SK-N-SH (cell line): ENCODE data around the gene IL4R. TPM values are rescaled to one million over a fixed set of nuclear protein-coding genes. Genes with fewer than 3 reads are reported as not detected.

Source experiments
- CTCF ChIA-PET: fragments of 300-600, 350-600 bp; formaldehyde crosslinking; extraction: SDS; loops from one replicate; lab custom pipeline; 2021; lab: Yijun Ruan, JAX
- POLR2A ChIA-PET: fragments of 350-600 bp; sonication (Branson Sonifier 250); formaldehyde crosslinking; extraction: SDS; loops from one replicate; lab custom pipeline; 2020; ENCODE audit warnings: antibody characterized with exemption, inconsistent platforms; lab: Yijun Ruan, JAX
- DNase-seq: peaks from one replicate; pipeline ENCODE4 v3.0.0; 2012
- H2AFZ ChIP-seq: fragments of 200-600 bp; sonication (generic); 2 replicates; pipeline ENCODE4 v1.8.1; 2016; ENCODE audit warnings: antibody characterized with exemption, mild to moderate bottlenecking, low read depth
- H3F3A ChIP-seq: fragments of 200-600 bp; sonication (generic); replicated peaks from 2 replicates; pipeline ENCODE3; 2016; ENCODE audit warnings: antibody characterized with exemption, mild to moderate bottlenecking; ENCODE audit not compliant: insufficient read depth
- H3K27ac ChIP-seq, 2 experiments: fragments of 200-500 bp in 1 of 2; fragments of 200-600 bp in 1 of 2; sonication (Bioruptor generic) in 1 of 2; sonication (generic), shearing (Covaris generic) in 1 of 2; 2 replicates each; pipeline versions ENCODE4 v1.5.1 to v1.6.1; 2014 to 2016; ENCODE audit warnings: low read depth in 2 of 2, inconsistent platforms in 1 of 2, low read length in 1 of 2, mild to moderate bottlenecking in 1 of 2, mixed read lengths in 1 of 2
- H3K27me3 ChIP-seq: fragments of 200-600 bp; sonication (generic), shearing (Covaris generic); 2 replicates; pipeline ENCODE4 v1.6.1; 2016; ENCODE audit warnings: mixed run types; ENCODE audit not compliant: insufficient read depth
- H3K36me3 ChIP-seq, 2 experiments: fragments of 200-500 bp in 1 of 2; fragments of 200-600 bp in 1 of 2; sonication (Bioruptor generic) in 1 of 2; sonication (generic) in 1 of 2; replicated peaks in 1 of 2; 2 replicates each; pipeline versions ENCODE3 to v1.5.1; 2014 to 2016; ENCODE audit warnings: low read length in 1 of 2, mild to moderate bottlenecking in 1 of 2; ENCODE audit not compliant: insufficient read depth in 2 of 2, control insufficient read depth in 1 of 2
- H3K4me1 ChIP-seq, 2 experiments: fragments of 200-500 bp in 1 of 2; fragments of 200-600 bp in 1 of 2; sonication (Bioruptor generic) in 1 of 2; sonication (generic), shearing (Covaris generic) in 1 of 2; 2 replicates each; pipeline versions ENCODE4 v1.5.1 to v1.6.1; 2014 to 2016; ENCODE audit warnings: low read depth in 1 of 2, low read length in 1 of 2, mixed run types in 1 of 2; ENCODE audit not compliant: insufficient read depth in 2 of 2, control insufficient read depth in 1 of 2
- H3K4me2 ChIP-seq: fragments of 200-600 bp; sonication (generic), shearing (Covaris generic); 2 replicates; pipeline ENCODE4 v1.6.1; 2017; ENCODE audit warnings: mixed run types
- H3K4me3 ChIP-seq, 2 experiments: fragments of 200-500 bp in 1 of 2; fragments of 200-600 bp in 1 of 2; sonication (Bioruptor generic) in 1 of 2; sonication (generic), shearing (Covaris generic) in 1 of 2; 2 replicates each; pipeline versions ENCODE4 v1.5.1 to v1.8.1; 2014 to 2016; ENCODE audit warnings: low read depth in 2 of 2, inconsistent platforms in 1 of 2, low read length in 1 of 2, mild to moderate bottlenecking in 1 of 2, mixed read lengths in 1 of 2, moderate library complexity in 1 of 2
- H3K79me2 ChIP-seq: fragments of 200-600 bp; sonication (generic); 2 replicates; pipeline ENCODE4 v1.8.1; 2017; ENCODE audit warnings: mild to moderate bottlenecking; ENCODE audit not compliant: insufficient read depth
- H3K9ac ChIP-seq: fragments of 200-600 bp; sonication (generic); 2 replicates; pipeline ENCODE4 v1.6.1; 2017; ENCODE audit warnings: mixed run types
- H3K9me2 ChIP-seq: fragments of 200-600 bp; sonication (generic); 2 replicates; pipeline ENCODE4 v1.6.1; 2017; ENCODE audit warnings: mixed run types
- H3K9me3 ChIP-seq: fragments of 200-600 bp; sonication (generic); 2 replicates; pipeline ENCODE4 v1.6.1; 2017; ENCODE audit warnings: mixed run types, mild to moderate bottlenecking, moderate library complexity
- H4K20me1 ChIP-seq: fragments of 200-600 bp; sonication (generic); 2 replicates; pipeline ENCODE4 v1.6.1; 2017; ENCODE audit warnings: mild to moderate bottlenecking, mixed run types; ENCODE audit not compliant: insufficient read depth
- CHD2 ChIP-seq: fragments of 150-350 bp; IDR thresholded peaks from 2 replicates; pipeline ENCODE4 v1.6.1; 2018; ENCODE audit warnings: low read length; ENCODE audit not compliant: partially characterized antibody
- EZH2phosphoT487 ChIP-seq: fragments of 200-600 bp; sonication (generic); IDR thresholded peaks from 2 replicates; pipeline ENCODE4 v1.6.1; 2017; ENCODE audit warnings: low read depth, mixed run types, mild to moderate bottlenecking, antibody characterized with exemption, moderate library complexity, borderline replicate concordance
- FOSL2 ChIP-seq: IDR thresholded peaks from 2 replicates; pipeline ENCODE4 v1.4.0; 2012; ENCODE audit warnings: low read depth, mild to moderate bottlenecking, moderate library complexity, borderline replicate concordance
- FOXM1 ChIP-seq: IDR thresholded peaks from 2 replicates; pipeline ENCODE4 v1.4.0; 2012; ENCODE audit warnings: low read depth, mild to moderate bottlenecking
- GATA2 ChIP-seq: sonication (generic); formaldehyde crosslinking; IDR thresholded peaks from 2 replicates; pipeline ENCODE4 v1.5.0; 2020; ENCODE audit warnings: mild to moderate bottlenecking, missing genetic modification reagents
- IRF3 ChIP-seq: fragments of 150-350 bp; IDR thresholded peaks from 2 replicates; pipeline ENCODE4 v1.6.1; 2016; ENCODE audit warnings: mild to moderate bottlenecking, low read depth, low read length
- MAX ChIP-seq: IDR thresholded peaks from 2 replicates; pipeline ENCODE4 v1.4.0; 2012; ENCODE audit warnings: low read depth
- MXI1 ChIP-seq: IDR thresholded peaks from 2 replicates; pipeline ENCODE4 v1.6.1; 2012; ENCODE audit warnings: mild to moderate bottlenecking, low read depth, low read length, improper control_type of control experiment
- NFIC ChIP-seq: IDR thresholded peaks from 2 replicates; pipeline ENCODE4 v1.4.0; 2012; ENCODE audit warnings: borderline replicate concordance
- PBX3 ChIP-seq: IDR thresholded peaks from 2 replicates; pipeline ENCODE4; 2012
- RCOR1 ChIP-seq: fragments of 150-350 bp; IDR thresholded peaks from 2 replicates; pipeline ENCODE4 v1.6.1; 2017; ENCODE audit warnings: antibody characterized with exemption, low read length
- RFX5 ChIP-seq: IDR thresholded peaks from 2 replicates; pipeline ENCODE4 v1.6.1; 2012; ENCODE audit warnings: mild to moderate bottlenecking, improper control_type of control experiment, low read length
- SIN3A ChIP-seq: IDR thresholded peaks from 2 replicates; pipeline ENCODE4 v1.6.1; 2012; ENCODE audit warnings: low read depth, mild to moderate bottlenecking, low read length, moderate library complexity, borderline replicate concordance
- SMC3 ChIP-seq: IDR thresholded peaks from 2 replicates; pipeline ENCODE4 v1.6.1; 2012; ENCODE audit warnings: low read depth, low read length, improper control_type of control experiment
- YY1 ChIP-seq: IDR thresholded peaks from 2 replicates; pipeline ENCODE4 v1.4.0; 2012; ENCODE audit warnings: low read depth, mild to moderate bottlenecking
- WGBS: methylation state at CpG from one replicate; pipeline ENCODE4 v1.1.6; 2017; ENCODE audit warnings: low lambda C conversion rate; 5-methylcytosine and 5-hydroxymethylcytosine counted together
- polyA plus RNA-seq, 3 experiments: library from polyadenylated mRNA; depleted of rRNA; stranded (reverse); fragments of >200 nt; gene quantifications; 2 replicates each; pipeline ENCODE4 v1.2.3, GENCODE V29; 2012
- TF ChIP-seq, protein P1 (sequence below): IDR thresholded peaks from 2 replicates; pipeline ENCODE4 v1.6.1; 2012; ENCODE audit warnings: mild to moderate bottlenecking, low read depth, low read length, moderate library complexity
- TF ChIP-seq, protein P2 (sequence below): IDR thresholded peaks from 2 replicates; pipeline ENCODE4 v1.4.0; 2012; ENCODE audit warnings: low read depth, borderline replicate concordance

Gene IL4R
- polyA plus RNA-seq, 1 of the 3 experiments (the other 2 are of a cell fraction): 16.1 TPM

DNA sequence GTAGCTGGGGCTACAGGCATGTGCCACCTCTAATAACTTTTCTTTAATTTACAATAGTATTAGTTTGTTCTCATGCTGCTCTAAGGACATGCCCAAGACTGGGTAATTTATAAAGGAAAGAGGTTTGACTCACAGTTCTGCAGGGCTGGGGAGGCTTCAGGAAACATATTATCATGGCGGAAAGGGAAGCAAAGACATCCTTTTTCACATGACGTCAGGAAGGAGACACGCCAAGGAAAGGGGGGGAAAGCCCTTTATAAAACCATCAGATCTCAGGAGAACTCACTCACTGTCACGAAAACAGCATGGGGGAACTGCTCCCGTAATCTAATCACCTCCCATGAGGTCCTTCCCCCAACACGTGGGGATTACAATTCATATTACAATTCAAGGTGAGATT, 18.3 kb downstream of the IL4R start:
- no peak overlapping the region for H3K4me3 ChIP-seq
- no peaks in the 10 kb centered on the region for H3K27me3 ChIP-seq
- H3K79me2 ChIP-seq: peaks cover 81% of the 10 kb centered on the region
- 94% methylated on average over 6 of the region's 6 CpGs for WGBS
- H3K27ac ChIP-seq: no peak overlapping the region
- DNase-seq: no peak
- H3F3A ChIP-seq: peaks cover 18% of the 10 kb centered on the region
- H3K9ac ChIP-seq: no peak overlapping the region
- ChIA-PET POLR2A (no interaction called here), CTCF (no interaction called here)
- TF ChIP-seq NFIC: no peak
- TF ChIP-seq FOSL2: no peak
- no peak for TF ChIP-seq FOXM1
- TF ChIP-seq, protein P1, sequence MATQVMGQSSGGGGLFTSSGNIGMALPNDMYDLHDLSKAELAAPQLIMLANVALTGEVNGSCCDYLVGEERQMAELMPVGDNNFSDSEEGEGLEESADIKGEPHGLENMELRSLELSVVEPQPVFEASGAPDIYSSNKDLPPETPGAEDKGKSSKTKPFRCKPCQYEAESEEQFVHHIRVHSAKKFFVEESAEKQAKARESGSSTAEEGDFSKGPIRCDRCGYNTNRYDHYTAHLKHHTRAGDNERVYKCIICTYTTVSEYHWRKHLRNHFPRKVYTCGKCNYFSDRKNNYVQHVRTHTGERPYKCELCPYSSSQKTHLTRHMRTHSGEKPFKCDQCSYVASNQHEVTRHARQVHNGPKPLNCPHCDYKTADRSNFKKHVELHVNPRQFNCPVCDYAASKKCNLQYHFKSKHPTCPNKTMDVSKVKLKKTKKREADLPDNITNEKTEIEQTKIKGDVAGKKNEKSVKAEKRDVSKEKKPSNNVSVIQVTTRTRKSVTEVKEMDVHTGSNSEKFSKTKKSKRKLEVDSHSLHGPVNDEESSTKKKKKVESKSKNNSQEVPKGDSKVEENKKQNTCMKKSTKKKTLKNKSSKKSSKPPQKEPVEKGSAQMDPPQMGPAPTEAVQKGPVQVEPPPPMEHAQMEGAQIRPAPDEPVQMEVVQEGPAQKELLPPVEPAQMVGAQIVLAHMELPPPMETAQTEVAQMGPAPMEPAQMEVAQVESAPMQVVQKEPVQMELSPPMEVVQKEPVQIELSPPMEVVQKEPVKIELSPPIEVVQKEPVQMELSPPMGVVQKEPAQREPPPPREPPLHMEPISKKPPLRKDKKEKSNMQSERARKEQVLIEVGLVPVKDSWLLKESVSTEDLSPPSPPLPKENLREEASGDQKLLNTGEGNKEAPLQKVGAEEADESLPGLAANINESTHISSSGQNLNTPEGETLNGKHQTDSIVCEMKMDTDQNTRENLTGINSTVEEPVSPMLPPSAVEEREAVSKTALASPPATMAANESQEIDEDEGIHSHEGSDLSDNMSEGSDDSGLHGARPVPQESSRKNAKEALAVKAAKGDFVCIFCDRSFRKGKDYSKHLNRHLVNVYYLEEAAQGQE: no peak
- no peak for TF ChIP-seq YY1
- no peak for TF ChIP-seq CHD2
- no peak for TF ChIP-seq SMC3
- TF ChIP-seq RFX5: no peak
- TF ChIP-seq PBX3: no peak
- TF ChIP-seq MAX: no peak
- TF ChIP-seq, protein P2, sequence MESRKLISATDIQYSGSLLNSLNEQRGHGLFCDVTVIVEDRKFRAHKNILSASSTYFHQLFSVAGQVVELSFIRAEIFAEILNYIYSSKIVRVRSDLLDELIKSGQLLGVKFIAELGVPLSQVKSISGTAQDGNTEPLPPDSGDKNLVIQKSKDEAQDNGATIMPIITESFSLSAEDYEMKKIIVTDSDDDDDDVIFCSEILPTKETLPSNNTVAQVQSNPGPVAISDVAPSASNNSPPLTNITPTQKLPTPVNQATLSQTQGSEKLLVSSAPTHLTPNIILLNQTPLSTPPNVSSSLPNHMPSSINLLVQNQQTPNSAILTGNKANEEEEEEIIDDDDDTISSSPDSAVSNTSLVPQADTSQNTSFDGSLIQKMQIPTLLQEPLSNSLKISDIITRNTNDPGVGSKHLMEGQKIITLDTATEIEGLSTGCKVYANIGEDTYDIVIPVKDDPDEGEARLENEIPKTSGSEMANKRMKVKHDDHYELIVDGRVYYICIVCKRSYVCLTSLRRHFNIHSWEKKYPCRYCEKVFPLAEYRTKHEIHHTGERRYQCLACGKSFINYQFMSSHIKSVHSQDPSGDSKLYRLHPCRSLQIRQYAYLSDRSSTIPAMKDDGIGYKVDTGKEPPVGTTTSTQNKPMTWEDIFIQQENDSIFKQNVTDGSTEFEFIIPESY: no peak
- TF ChIP-seq RCOR1: no peak
- no peak for TF ChIP-seq MXI1
- no peak for TF ChIP-seq SIN3A
- TF ChIP-seq GATA2 (CRISPR knock-in tag): no peak
- no peak for TF ChIP-seq IRF3
- TF ChIP-seq EZH2phosphoT487: no peak
- H4K20me1 ChIP-seq: no peaks in the 10 kb centered on the region
- H3K4me2 ChIP-seq: no peak overlapping the region
- no peaks in the 10 kb centered on the region for H3K9me3 ChIP-seq
- peaks cover 0 to 24% of the 10 kb centered on the region in 2 experiments for H3K36me3 ChIP-seq
- H3K9me2 ChIP-seq: no peaks in the 10 kb centered on the region
- no peak overlapping the region for H2AFZ ChIP-seq
- peaks cover 0 to 24% of the 10 kb centered on the region in 2 experiments; a peak in 3 of 4 replicates for H3K4me1 ChIP-seq
